Esophagus squamous epithelium (tissue), 5 donors: ENCODE data around the gene ARMC8. TPM values are rescaled to one million over a fixed set of nuclear protein-coding genes. Genes with fewer than 3 reads are reported as not detected.

Source experiments
- DNase-seq: peaks from one replicate; lab custom pipeline; 2025; lab: John Stamatoyannopoulos, UW
- H3K27ac ChIP-seq, 4 donors: fragments of 200-600 bp; sonication (generic); one replicate each; pipeline ENCODE4 v1.5.1; 2016 to 2019; ENCODE audit warnings: mild to moderate bottlenecking in 1 of 4
- H3K27me3 ChIP-seq, 4 donors: fragments of 200-600 bp; sonication (generic); 1 replicate in 3 of 4; 2 replicates in 1 of 4; pipeline versions ENCODE4 v1.5.1 to v1.6.0; 2017 to 2021; ENCODE audit warnings: antibody characterized with exemption in 1 of 4
- H3K36me3 ChIP-seq, 3 donors: fragments of 200-600 bp; sonication (generic); one replicate each; pipeline ENCODE4 v1.5.1; 2016 to 2019
- H3K4me1 ChIP-seq, 3 donors: fragments of 200-600 bp; sonication (generic); one replicate each; pipeline ENCODE4 v1.5.1; 2017 to 2019
- H3K4me3 ChIP-seq, 4 donors: fragments of 200-600 bp; sonication (generic); 1 replicate in 3 of 4; 2 replicates in 1 of 4; pipeline ENCODE4 v1.5.1; 2016 to 2019; ENCODE audit warnings: mild to moderate bottlenecking in 2 of 4, moderate library complexity in 1 of 4
- H3K9me3 ChIP-seq, 3 donors: fragments of 200-600 bp; sonication (generic); one replicate each; pipeline ENCODE4 v1.5.1; 2016 to 2019
- CTCF ChIP-seq, 6 experiments: fragments of 450-650 bp in 4 of 6; fragments of 200-600 bp in 2 of 6; sonication (generic) in 2 of 6; IDR thresholded peaks; one replicate each; pipeline ENCODE4 v1.5.1; 2016 to 2019; ENCODE audit warnings: antibody characterized with exemption in 6 of 6, mild to moderate bottlenecking in 4 of 6, moderate library complexity in 4 of 6
- POLR2A ChIP-seq, 4 donors: fragments of 450-650 bp; IDR thresholded peaks; one replicate each; pipeline ENCODE4 v1.6.1; 2017; ENCODE audit warnings: antibody characterized with exemption in 4 of 4, mild to moderate bottlenecking in 4 of 4, moderate library complexity in 3 of 4
- WGBS, 2 donors: methylation state at CpG; one replicate each; pipeline ENCODE4 v1.1.5; 2018; 5-methylcytosine and 5-hydroxymethylcytosine counted together
- intact Hi-C: fragments of 100-400 bp; cut with DNase I; formaldehyde crosslinking; loops from one replicate; pipeline ENCODE4 v1.15.0; 2022
- total RNA-seq, 4 donors: library from RNA; depleted of rRNA; stranded (reverse); fragments of >200 nt; gene quantifications; one replicate each; pipeline ENCODE4 v1.1.0, GENCODE V29; 2016
- donor health status: DM: yes; HTN: yes; CAD: no.

Gene ARMC8
- total RNA-seq, 4 donors from 2014 or later, result 29.7 to 59.3 (median 34.6) TPM

DNA sequence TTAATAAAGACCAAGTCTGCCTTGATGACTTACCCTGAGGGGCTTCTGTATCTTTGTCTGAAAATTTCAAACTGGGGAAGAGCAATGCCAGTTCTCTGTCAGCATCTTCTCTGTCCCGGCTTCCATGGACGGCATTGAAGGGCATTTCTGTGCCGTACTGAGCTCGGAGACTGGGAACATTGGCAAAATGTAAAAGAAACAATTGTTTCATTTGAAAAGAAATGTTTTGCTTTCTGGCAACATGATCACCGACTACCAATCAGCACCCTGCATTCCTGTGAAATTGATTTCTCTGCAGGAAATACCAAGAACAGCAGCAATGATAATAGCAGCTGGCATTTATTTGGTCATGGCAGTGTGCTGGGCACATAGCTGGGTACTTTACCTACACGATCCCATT, 116.4 kb downstream of the ARMC8 start:
- 86 to 88% methylated on average over 6 of the region's 6 CpGs for WGBS, 2 donors
- Histone ChIP-seq H3K27ac (no peak overlapping the region), H3K9me3 (peaks cover 0 to 11% (median 11%) of the 10 kb centered on the region in 3 donors), H3K4me1 (no peaks in the 10 kb centered on the region), H3K4me3 (no peak overlapping the region), H3K27me3 (no peaks in the 10 kb centered on the region), H3K36me3 (peaks cover 0 to 8% (median 0%) of the 10 kb centered on the region in 3 donors)
- no peak for DNase-seq
- intact Hi-C loops, result no loop called here
- TF ChIP-seq POLR2A (IDR thresholded peaks at IDR 0.05), result no peak
- no peak for TF ChIP-seq CTCF (IDR thresholded peaks at IDR 0.05)

DNA sequence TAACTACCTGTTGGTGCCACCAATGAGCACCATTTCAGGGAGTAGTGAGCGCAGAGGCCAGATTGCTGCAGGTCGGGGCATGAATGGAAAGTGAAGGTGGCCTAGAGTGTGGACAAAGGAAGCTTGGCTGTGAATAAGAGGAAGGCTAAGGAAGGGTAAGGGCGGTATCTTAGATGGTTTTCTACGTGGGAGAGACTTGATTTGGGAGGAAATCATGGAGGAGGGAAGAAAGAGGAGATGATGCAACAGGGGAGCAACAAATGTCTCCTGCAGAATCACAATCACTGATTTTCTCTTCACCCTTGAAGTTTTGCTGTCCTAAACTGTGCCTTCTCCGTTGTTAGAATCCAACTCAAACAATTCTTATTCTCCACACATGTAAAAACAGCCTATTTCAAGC, 120.8 kb downstream of the ARMC8 start:
- Histone ChIP-seq H3K36me3 (no peaks in the 10 kb centered on the region), H3K4me3 (no peak overlapping the region), H3K9me3 (peaks cover 0 to 26% (median 24%) of the 10 kb centered on the region in 3 donors), H3K27me3 (peaks cover 0 to 5% (median 0%) of the 10 kb centered on the region in 4 donors), H3K27ac (no peak overlapping the region), H3K4me1 (no peaks in the 10 kb centered on the region)
- 77% methylated on average over 5 of the region's 5 CpGs for WGBS, 2 donors
- no peak for TF ChIP-seq POLR2A (IDR thresholded peaks at IDR 0.05)
- TF ChIP-seq CTCF (IDR thresholded peaks at IDR 0.05), result no peak
- DNase-seq, result no peak
- intact Hi-C loops, result no loop called here

DNA sequence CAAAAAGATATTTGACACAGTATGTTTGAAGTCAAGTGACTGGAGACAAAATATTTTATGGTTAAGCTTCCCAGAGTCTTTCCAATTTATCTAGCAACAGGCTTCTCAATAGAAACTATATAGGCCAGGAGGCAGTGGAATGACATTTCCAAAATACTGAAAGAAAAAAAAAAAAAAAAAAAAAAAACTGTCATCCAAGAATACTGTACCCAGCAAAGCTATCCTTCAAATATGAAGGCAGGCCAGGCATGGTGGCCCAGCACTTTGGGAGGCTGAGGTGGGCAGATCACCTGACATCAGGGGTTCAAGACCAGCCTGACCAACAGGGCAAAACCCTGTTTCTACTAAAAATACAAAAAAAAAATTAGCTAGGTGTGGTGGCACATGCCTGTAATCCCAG, 121.7 kb downstream of the ARMC8 start:
- intact Hi-C loops, result no loop called here
- H3K27ac ChIP-seq, result no peak overlapping the region
- no peak for TF ChIP-seq POLR2A (IDR thresholded peaks at IDR 0.05)
- no peak for TF ChIP-seq CTCF (IDR thresholded peaks at IDR 0.05)

DNA sequence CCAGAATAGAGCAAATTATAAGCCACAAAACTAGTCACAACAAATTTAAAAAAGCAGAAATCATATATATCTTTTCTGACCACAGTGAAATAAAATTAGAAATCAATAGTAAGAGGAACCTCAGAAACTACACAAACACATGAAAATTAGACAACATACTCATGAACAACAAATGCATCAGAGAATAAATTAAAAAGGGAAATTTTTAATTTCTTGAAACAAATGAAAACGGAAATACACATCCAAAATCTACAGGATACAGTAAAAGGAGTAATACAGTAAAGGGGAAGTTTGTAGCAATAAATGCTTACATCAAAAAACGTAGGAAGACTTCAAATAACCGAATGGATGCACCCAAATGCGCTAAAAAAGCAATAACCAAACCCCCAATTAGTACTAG, 123.4 kb downstream of the ARMC8 start:
- intact Hi-C loops, result no loop called here
- Histone ChIP-seq H3K27me3 (peaks cover 0 to 5% (median 0%) of the 10 kb centered on the region in 4 donors), H3K4me1 (no peaks in the 10 kb centered on the region), H3K27ac (no peak overlapping the region), H3K4me3 (no peak overlapping the region), H3K9me3 (peaks cover 0 to 26% (median 24%) of the 10 kb centered on the region in 3 donors), H3K36me3 (no peaks in the 10 kb centered on the region)
- 77 to 78% methylated on average over 4 of the region's 4 CpGs for WGBS, 2 donors
- no peak for DNase-seq
- no peak for TF ChIP-seq CTCF (IDR thresholded peaks at IDR 0.05)
- TF ChIP-seq POLR2A (IDR thresholded peaks at IDR 0.05), result no peak

More for the DNA sequence above, 121.7 kb downstream of the ARMC8 start:
- peaks cover 0 to 5% (median 0%) of the 10 kb centered on the region in 4 donors for H3K27me3 ChIP-seq
- H3K4me3 ChIP-seq, result no peak overlapping the region
- H3K4me1 ChIP-seq, result no peaks in the 10 kb centered on the region
- H3K36me3 ChIP-seq, result no peaks in the 10 kb centered on the region
- H3K9me3 ChIP-seq, result peaks cover 0 to 26% (median 24%) of the 10 kb centered on the region in 3 donors
- DNase-seq, result no peak

GRCh38 chr3:138314751-138315150, 127.7 kb downstream of the ARMC8 start:
- intact Hi-C loops, result no loop called here
- H3K36me3 ChIP-seq, result no peaks in the 10 kb centered on the region
- no peak overlapping the region for H3K27ac ChIP-seq
- WGBS, 2 donors, result 50 to 68% methylated on average over 1 of the region's 1 CpG
- TF ChIP-seq POLR2A (IDR thresholded peaks at IDR 0.05) (no peak), CTCF (IDR thresholded peaks at IDR 0.05) (no peak)
- H3K27me3 ChIP-seq, result no peaks in the 10 kb centered on the region
- no peak overlapping the region for H3K4me3 ChIP-seq
- no peak for DNase-seq
- no peaks in the 10 kb centered on the region for H3K4me1 ChIP-seq
- peaks cover 0 to 2% (median under 1%) of the 10 kb centered on the region in 3 donors for H3K9me3 ChIP-seq
